Urinary bladder (tissue), 4 donors: ENCODE data around the gene DNAJB13. TPM values are rescaled to one million over a fixed set of nuclear protein-coding genes. Genes with fewer than 3 reads are reported as not detected.
A peak's percentile ranks its signal among the peaks of the same experiment; 100 is the strongest.

ENCODE experiments used
- DNase-seq: peaks from one replicate; pipeline ENCODE4 v3.0.0-alpha.2; 2015; ENCODE audit errors: extremely low spot score
- H3K27ac ChIP-seq: one replicate; pipeline ENCODE4 v1.5.1; 2013; ENCODE audit warnings: low read depth, mild to moderate bottlenecking, moderate library complexity
- H3K36me3 ChIP-seq: one replicate; pipeline ENCODE4 v1.6.1; 2013; ENCODE audit warnings: mild to moderate bottlenecking, moderate library complexity; ENCODE audit not compliant: insufficient read depth
- H3K4me1 ChIP-seq: one replicate; pipeline ENCODE4 v1.6.1; 2013; ENCODE audit warnings: mild to moderate bottlenecking, moderate library complexity; ENCODE audit not compliant: insufficient read depth
- H3K4me3 ChIP-seq: one replicate; pipeline ENCODE4 v1.5.1; 2013; ENCODE audit warnings: low read depth, low read length
- WGBS: extraction: QIAGEN DNeasy Blood & Tissue Kit; methylation state at CpG from one replicate; pipeline ENCODE4 v1.1.7; 2013; 5-methylcytosine and 5-hydroxymethylcytosine counted together
- polyA plus RNA-seq: library from polyadenylated mRNA; stranded (reverse); fragments of 200-250 nt; gene quantifications from one replicate; pipeline ENCODE4 v1.2.3, GENCODE V29; 2013
- total RNA-seq: library from RNA; depleted of rRNA; stranded (reverse); fragments of >200 nt; gene quantifications from one replicate; pipeline ENCODE4 v1.2.3, GENCODE V29; 2014
- donor health status: healthy with polysubstance abuse.
- donor health status: healthy.

Gene DNAJB13
- total and polyA plus RNA-seq, 2 donors = 0.38 to 0.58 TPM

DNA sequence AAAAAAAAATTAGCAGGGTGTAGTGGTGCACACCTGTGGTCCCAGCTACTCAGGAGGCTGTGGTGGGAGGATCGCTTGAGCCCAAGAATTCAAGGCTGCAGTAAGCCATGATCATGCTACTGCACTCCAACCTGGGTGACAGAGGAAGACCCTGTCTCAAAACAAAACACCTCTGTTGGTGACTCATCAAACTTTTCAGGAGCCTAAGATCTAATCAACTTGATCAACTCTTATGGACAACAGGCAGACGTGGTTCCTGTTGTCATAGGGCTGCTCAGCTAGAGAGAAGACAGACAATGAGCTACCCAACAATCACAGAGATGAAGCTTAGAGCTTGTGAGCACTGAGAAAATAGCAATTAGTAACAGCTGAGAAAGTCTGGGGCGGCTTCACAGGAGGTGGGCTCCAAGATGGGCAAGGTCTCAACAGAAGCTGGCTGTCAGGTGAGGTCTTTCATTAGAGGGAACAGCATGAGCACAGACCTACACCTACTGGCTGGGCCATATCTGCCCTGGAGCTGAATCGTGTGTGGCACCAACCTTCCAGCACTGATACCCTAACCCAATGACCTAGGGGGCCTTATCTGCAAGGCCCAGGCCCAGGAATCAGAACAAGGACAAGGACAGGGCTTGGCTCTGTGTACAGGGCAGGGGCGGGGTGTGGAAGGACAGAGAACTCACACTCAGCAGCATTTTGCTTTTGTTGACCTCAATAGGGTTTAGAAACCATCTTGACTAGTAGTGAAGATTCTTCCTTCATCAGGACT is 65.3 kb downstream of the DNAJB13 start:
- Histone ChIP-seq H3K27ac (no peak overlapping the region), H3K36me3 (peaks cover 2% of the 10 kb centered on the region), H3K4me1 (no peaks in the 10 kb centered on the region), H3K4me3 (no peak overlapping the region)
- no peak for DNase-seq
- WGBS = 96% methylated on average over 5 of the region's 5 CpGs

DNA sequence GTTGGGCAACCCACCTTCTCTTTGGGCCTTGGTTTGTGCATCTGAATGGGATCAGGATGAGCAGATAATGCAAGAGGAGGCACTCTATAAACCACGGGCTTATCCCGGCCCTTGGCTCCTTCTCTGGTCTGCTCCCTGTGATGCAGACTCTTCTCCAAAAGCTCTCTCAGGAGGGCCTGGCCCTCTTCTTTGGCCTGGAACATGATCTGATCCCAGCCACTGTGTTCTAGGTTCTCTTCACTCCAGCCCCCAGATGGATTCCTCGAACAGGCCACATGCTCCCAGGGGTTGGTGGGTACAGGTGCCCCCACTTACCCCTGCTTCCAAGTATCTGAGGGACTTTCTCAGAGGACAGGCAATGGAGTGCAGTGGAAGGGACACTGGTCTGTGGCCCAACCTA is 66.8 kb downstream of the DNAJB13 start:
- Histone ChIP-seq H3K36me3 (no peaks in the 10 kb centered on the region), H3K4me3 (no peak overlapping the region), H3K27ac (no peak overlapping the region), H3K4me1 (no peaks in the 10 kb centered on the region)
- no peak for DNase-seq
- WGBS = 97% methylated on average over 3 of the region's 3 CpGs

DNA sequence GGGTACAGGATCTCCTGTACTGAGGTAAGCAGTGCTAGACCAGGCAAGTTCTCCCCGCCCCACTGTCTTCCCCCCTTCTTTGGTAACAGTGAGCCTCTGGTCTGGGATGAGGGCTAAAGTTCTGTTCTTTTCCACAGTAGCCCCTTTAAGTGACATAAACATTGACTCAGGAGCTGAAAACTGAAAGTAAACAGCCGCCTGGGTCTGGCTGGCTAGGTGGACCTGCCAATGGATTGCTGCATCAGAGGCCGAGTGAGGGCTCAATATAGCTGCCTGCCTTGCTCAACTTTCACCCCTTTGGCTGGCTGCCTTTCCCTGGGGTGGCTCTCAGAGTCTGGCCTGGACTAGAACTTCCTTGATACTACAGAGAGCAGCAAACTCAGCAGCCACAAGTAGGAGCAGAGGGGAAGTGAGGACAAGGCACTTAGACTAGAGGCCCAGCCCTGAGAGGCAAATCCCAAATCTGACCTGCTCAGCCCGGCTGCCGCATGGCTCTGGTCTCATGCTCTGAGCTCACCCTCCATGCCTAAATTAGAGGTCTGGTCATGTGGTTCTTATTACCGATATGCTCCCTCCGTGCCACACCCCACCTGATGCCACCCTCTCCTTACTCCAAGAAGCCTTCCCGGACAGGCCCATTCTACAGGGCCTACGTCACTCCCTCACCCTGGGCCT is 67.6 kb downstream of the DNAJB13 start:
- no peak overlapping the region for H3K4me3 ChIP-seq
- H3K27ac ChIP-seq = peak overlapping the region; percentile 24
- H3K36me3 ChIP-seq = no peaks in the 10 kb centered on the region
- WGBS = 58% methylated on average over 9 of the region's 9 CpGs
- DNase-seq = peak; percentile 52
- H3K4me1 ChIP-seq = no peaks in the 10 kb centered on the region

DNA sequence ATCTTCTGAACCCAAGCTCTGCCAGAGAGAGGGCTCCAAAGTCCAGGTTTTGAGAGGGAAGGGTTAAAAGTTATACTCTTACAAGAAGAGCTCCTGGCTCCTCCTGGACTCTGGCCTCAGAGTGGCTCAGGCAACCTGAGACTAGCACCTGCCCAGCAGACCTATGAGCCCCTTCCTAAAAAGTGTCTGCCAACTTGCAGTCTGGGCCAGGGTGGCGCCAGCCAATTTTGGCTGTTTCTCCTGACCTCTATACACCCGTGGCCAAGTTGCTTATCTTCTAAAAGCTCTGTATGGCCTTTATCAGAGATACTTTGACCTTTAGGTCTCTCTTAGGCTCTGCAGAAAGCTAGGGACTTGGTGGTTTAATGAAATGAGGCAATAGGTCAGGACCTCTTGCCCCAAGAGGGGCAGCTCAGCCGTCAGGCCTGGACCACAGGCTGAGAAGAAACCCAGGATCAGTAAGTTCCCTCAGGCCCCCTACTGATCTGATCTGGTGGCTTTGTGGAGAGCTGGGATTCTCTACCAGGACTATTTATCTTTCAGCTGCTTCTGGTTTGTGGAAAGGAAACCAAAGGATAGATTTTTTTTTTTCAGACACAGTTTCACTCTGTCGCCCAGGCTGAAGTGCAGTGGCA is 68.4 kb downstream of the DNAJB13 start:
- WGBS = 67% methylated on average over 4 of the region's 4 CpGs
- Histone ChIP-seq H3K4me3 (no peak overlapping the region), H3K4me1 (no peaks in the 10 kb centered on the region), H3K27ac (peak overlapping the region; percentile 44), H3K36me3 (no peaks in the 10 kb centered on the region)
- DNase-seq = no peak

GRCh38 chr11:74019860-74020259 is 69.0 kb downstream of the DNAJB13 start:
- no peak for DNase-seq
- 90% methylated on average over 4 of the region's 4 CpGs for WGBS
- Histone ChIP-seq H3K4me1 (no peaks in the 10 kb centered on the region), H3K36me3 (no peaks in the 10 kb centered on the region), H3K27ac (no peak overlapping the region), H3K4me3 (no peak overlapping the region)

Other genes with a start within 250 kb of the DNAJB13 start
- 106 TPM for gene RAB6A, start 190.0 kb upstream of the DNAJB13 start, total RNA-seq
- gene RAB6A, start 190.0 kb upstream of the DNAJB13 start, polyA plus RNA-seq = 96.0 TPM
- 33.2 TPM for gene MRPL48, start 163.2 kb upstream of the DNAJB13 start, total RNA-seq
- 22.3 TPM for gene MRPL48, start 163.2 kb upstream of the DNAJB13 start, polyA plus RNA-seq
- 34.0 TPM for gene COA4, start 74.2 kb upstream of the DNAJB13 start, total RNA-seq
- 70.9 TPM for gene COA4, start 74.2 kb upstream of the DNAJB13 start, polyA plus RNA-seq
- 15.1 TPM for gene PAAF1, start 74.0 kb upstream of the DNAJB13 start, total RNA-seq
- gene PAAF1, start 74.0 kb upstream of the DNAJB13 start, polyA plus RNA-seq = 20.2 TPM
- gene UCP2, start 31.8 kb downstream of the DNAJB13 start, total RNA-seq = 16.2 TPM
- gene UCP2, start 31.8 kb downstream of the DNAJB13 start, polyA plus RNA-seq = 29.6 TPM
- 0.85 TPM for gene UCP3, start 58.1 kb downstream of the DNAJB13 start, total RNA-seq
- gene UCP3, start 58.1 kb downstream of the DNAJB13 start, polyA plus RNA-seq = 1.2 TPM
- gene C2CD3, start 220.0 kb downstream of the DNAJB13 start, total RNA-seq = 19.5 TPM
- 9.8 TPM for gene C2CD3, start 220.0 kb downstream of the DNAJB13 start, polyA plus RNA-seq
- 24.5 TPM for gene PPME1, start 220.3 kb downstream of the DNAJB13 start, total RNA-seq
- gene PPME1, start 220.3 kb downstream of the DNAJB13 start, polyA plus RNA-seq = 33.4 TPM